GM18870 (cell line): ENCODE measurements around the gene HOXC6.

Experiments
- ATAC-seq: cut with Tn5 transposase; IDR thresholded peaks from one replicate; pipeline ENCODE4 v1.9.1; 2021; ENCODE audit warnings: moderate library complexity; ENCODE audit not compliant: unreplicated experiment

The HOXC6 gene

GRCh38 chr12:54028314-54029201 is at the start of gene HOXC6:
HOXC6 (plus strand) TSS chr12:54028440; CDS start chr12:54028522, 82 bp downstream.
- no peak for ATAC-seq

GRCh38 chr12:53978477-53979356 is 49.5 kb upstream of the HOXC6 start:
- ATAC-seq = no peak

- no peak for ATAC-seq
Observed at GRCh38 chr12:53980104-53980801, 48.0 kb upstream of the HOXC6 start.

GRCh38 chr12:53980802-53981496 is 47.3 kb upstream of the HOXC6 start:
- no peak for ATAC-seq

GRCh38 chr12:53981634-53982565 is 46.3 kb upstream of the HOXC6 start:
- ATAC-seq = no peak

- no peak for ATAC-seq
Observed at GRCh38 chr12:53982648-53983567, 45.3 kb upstream of the HOXC6 start.

- ATAC-seq = no peak
Observed at GRCh38 chr12:53983568-53983949, 44.7 kb upstream of the HOXC6 start.

- no peak for ATAC-seq
Observed at GRCh38 chr12:53983950-53984572, 44.2 kb upstream of the HOXC6 start.

GRCh38 chr12:53984901-53985691 is 43.1 kb upstream of the HOXC6 start, which contains the start of gene HOXC10:
HOXC10 (plus strand) TSS chr12:53985146; CDS start chr12:53985260, 114 bp downstream.
- no peak for ATAC-seq

- no peak for ATAC-seq
Observed at GRCh38 chr12:53985692-53985993, 42.6 kb upstream of the HOXC6 start.

- no peak for ATAC-seq
Observed at GRCh38 chr12:53985994-53986685, 42.1 kb upstream of the HOXC6 start.

GRCh38 chr12:53986686-53987483 is 41.4 kb upstream of the HOXC6 start:
- no peak for ATAC-seq

GRCh38 chr12:53987787-53988230 is 40.4 kb upstream of the HOXC6 start:
- no peak for ATAC-seq

- no peak for ATAC-seq
Observed at GRCh38 chr12:53988541-53989226, 39.6 kb upstream of the HOXC6 start.
